Cerebellar cortex (tissue), 1 donor: ENCODE results near the gene CDKL1.
A peak's percentile ranks its signal among the peaks of the same experiment; 100 is the strongest.
"Not testable (repeated sequence)": the region's sequence is repeated elsewhere in the genome, so short reads cannot be mapped to it uniquely, and the experiment has no call there.

Source experiments
- DNase-seq: peaks from one replicate; pipeline ENCODE4 v3.0.0-alpha.2; 2015; ENCODE audit warnings: low spot score

Gene CDKL1

GRCh38 chr14:50331596-50331995 lies 65.1 kb downstream of the CDKL1 start:
- no peak for DNase-seq

- DNase-seq = peak; percentile 89
Observed at GRCh38 chr14:50321009-50321660, 75.5 kb downstream of the CDKL1 start.

- no peak for DNase-seq
Observed at GRCh38 chr14:50320283-50320682, 76.4 kb downstream of the CDKL1 start.

GRCh38 chr14:50319721-50320120 lies 77.0 kb downstream of the CDKL1 start:
- no peak for DNase-seq

- no peak for DNase-seq
Observed at GRCh38 chr14:50319293-50319692, 77.4 kb downstream of the CDKL1 start.

GRCh38 chr14:50318031-50318626 lies 78.6 kb downstream of the CDKL1 start:
- DNase-seq = peak; percentile 71

GRCh38 chr14:50314098-50314497 lies 82.6 kb downstream of the CDKL1 start:
- not testable (repeated sequence) for DNase-seq

- DNase-seq = no peak
Observed at GRCh38 chr14:50312734-50313054, 84.0 kb downstream of the CDKL1 start.

GRCh38 chr14:50311972-50312733 lies 84.5 kb downstream of the CDKL1 start, which contains the start of the genes DMAC2L and L2HGDH:
Gene DMAC2L, plus strand, starts transcription at chr14:50312324. Its CDS starts 9,164 bp downstream, at chr14:50321488.
Gene L2HGDH, minus strand, starts transcription at chr14:50312229. Its CDS starts 79 bp downstream, at chr14:50312150.
- DNase-seq = peak; percentile 97

GRCh38 chr14:50311337-50311971 lies 85.2 kb downstream of the CDKL1 start:
- no peak for DNase-seq

GRCh38 chr14:50310445-50310844 lies 86.2 kb downstream of the CDKL1 start:
- DNase-seq = no peak

GRCh38 chr14:50308363-50308915 lies 88.2 kb downstream of the CDKL1 start:
- DNase-seq = no peak

- DNase-seq = peak; percentile 27
Observed at GRCh38 chr14:50303744-50304471, 92.8 kb downstream of the CDKL1 start.

- no peak for DNase-seq
Observed at GRCh38 chr14:50301914-50302313, 94.8 kb downstream of the CDKL1 start.

GRCh38 chr14:50299585-50299984 lies 97.1 kb downstream of the CDKL1 start:
- no peak for DNase-seq

GRCh38 chr14:50290306-50290705 lies 106.4 kb downstream of the CDKL1 start:
- DNase-seq = no peak

GRCh38 chr14:50288146-50288545 lies 108.5 kb downstream of the CDKL1 start:
- DNase-seq = no peak

GRCh38 chr14:50285861-50286260 lies 110.8 kb downstream of the CDKL1 start:
- no peak for DNase-seq
